Testis (tissue), 3 donors: ENCODE results near the gene TJP2. TPM values are rescaled to one million over a fixed set of nuclear protein-coding genes. Genes with fewer than 3 reads are reported as not detected.

Experiments used
- DNase-seq: peaks from one replicate; pipeline ENCODE4 v3.0.0-alpha.2; 2019
- H3K27ac ChIP-seq, 2 donors: fragments of 200-600 bp; sonication (generic); one replicate each; pipeline ENCODE4 v1.5.1; 2019
- H3K27me3 ChIP-seq: fragments of 200-600 bp; sonication (generic); one replicate; pipeline ENCODE4 v1.5.1; 2019
- H3K36me3 ChIP-seq: fragments of 200-600 bp; sonication (generic); one replicate; pipeline ENCODE4 v1.5.1; 2017; ENCODE audit warnings: low read depth; ENCODE audit errors: missing control alignments
- H3K4me1 ChIP-seq: fragments of 200-600 bp; sonication (generic); one replicate; pipeline ENCODE4 v1.5.1; 2019
- H3K4me3 ChIP-seq, 2 donors: fragments of 200-600 bp; sonication (generic); one replicate each; pipeline ENCODE4 v1.5.1; 2017 to 2019
- H3K9me3 ChIP-seq: fragments of 200-600 bp; sonication (generic); one replicate; pipeline ENCODE4 v1.5.1; 2017
- POLR2A ChIP-seq: fragments of 450-650 bp; IDR thresholded peaks from one replicate; pipeline ENCODE4 v1.6.1; 2017; ENCODE audit warnings: antibody characterized with exemption, mild to moderate bottlenecking, moderate library complexity
- WGBS, 2 donors: methylation state at CpG; one replicate each; pipeline ENCODE4 v1.1.5; 2018; 5-methylcytosine and 5-hydroxymethylcytosine counted together
- intact Hi-C: fragments of 100-400 bp; cut with DNase I; formaldehyde crosslinking; loops from one replicate; pipeline ENCODE4 v1.15.1; 2023; ENCODE audit warnings: low total_unique reads
- polyA plus RNA-seq: library from polyadenylated mRNA; stranded (reverse); fragments of 350-450 nt; fragmentation: Illumina TruSeq; extraction: RNeasy Lipid Tissue Mini Kit (QIAGEN cat#74804); gene quantifications from one replicate; pipeline ENCODE4 v1.2.3, GENCODE V29; 2014; ENCODE audit warnings: low read depth, low replicate concordance; ENCODE audit not compliant: insufficient read depth
- total RNA-seq, 2 donors: library from RNA; depleted of rRNA; stranded (reverse); fragments of >200 nt; gene quantifications; one replicate each; pipeline ENCODE4 v1.2.3, GENCODE V29; 2016
- TF ChIP-seq, protein P1 (sequence below), 3 experiments: fragments of 450-650 bp in 2 of 3; fragments of 200-600 bp in 1 of 3; sonication (generic) in 1 of 3; IDR thresholded peaks; one replicate each; pipeline ENCODE4 v1.5.1; 2016 to 2019; ENCODE audit warnings: antibody characterized with exemption in 3 of 3, mild to moderate bottlenecking in 2 of 3, moderate library complexity in 1 of 3

TJP2 gene
- total and polyA plus RNA-seq, 3 donors from 2014 or later, result 108 to 168 (median 148) TPM

DNA sequence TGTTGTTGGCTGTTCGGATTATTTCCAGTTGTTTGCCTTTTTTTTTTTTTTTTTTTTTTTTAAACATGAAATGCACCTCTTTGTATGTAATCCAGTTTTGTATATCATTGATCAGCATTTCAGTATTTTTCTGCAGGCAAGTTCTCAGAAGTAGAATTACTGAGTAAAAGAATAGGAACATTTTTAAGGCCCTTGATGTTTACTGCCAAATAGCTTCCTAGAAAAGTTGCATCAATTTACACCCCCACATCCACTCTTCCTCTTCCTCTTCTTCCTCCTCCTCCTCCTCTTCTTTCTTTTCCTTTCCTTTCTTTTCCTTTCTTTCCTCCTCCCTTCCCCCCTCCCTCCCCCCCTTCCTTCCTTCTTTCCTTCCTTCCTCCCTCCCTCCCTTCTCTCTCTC is 81.5 kb downstream of the TJP2 start:
- Histone ChIP-seq H3K36me3 (no peaks in the 10 kb centered on the region), H3K4me3 (no peak overlapping the region), H3K9me3 (no peaks in the 10 kb centered on the region), H3K27me3 (no peaks in the 10 kb centered on the region), H3K4me1 (no peaks in the 10 kb centered on the region), H3K27ac (no peak overlapping the region)
- WGBS, 2 donors, result 97 to 100% methylated on average over 1 of the region's 1 CpG
- intact Hi-C loops, result no loop called here
- TF ChIP-seq, protein P1, sequence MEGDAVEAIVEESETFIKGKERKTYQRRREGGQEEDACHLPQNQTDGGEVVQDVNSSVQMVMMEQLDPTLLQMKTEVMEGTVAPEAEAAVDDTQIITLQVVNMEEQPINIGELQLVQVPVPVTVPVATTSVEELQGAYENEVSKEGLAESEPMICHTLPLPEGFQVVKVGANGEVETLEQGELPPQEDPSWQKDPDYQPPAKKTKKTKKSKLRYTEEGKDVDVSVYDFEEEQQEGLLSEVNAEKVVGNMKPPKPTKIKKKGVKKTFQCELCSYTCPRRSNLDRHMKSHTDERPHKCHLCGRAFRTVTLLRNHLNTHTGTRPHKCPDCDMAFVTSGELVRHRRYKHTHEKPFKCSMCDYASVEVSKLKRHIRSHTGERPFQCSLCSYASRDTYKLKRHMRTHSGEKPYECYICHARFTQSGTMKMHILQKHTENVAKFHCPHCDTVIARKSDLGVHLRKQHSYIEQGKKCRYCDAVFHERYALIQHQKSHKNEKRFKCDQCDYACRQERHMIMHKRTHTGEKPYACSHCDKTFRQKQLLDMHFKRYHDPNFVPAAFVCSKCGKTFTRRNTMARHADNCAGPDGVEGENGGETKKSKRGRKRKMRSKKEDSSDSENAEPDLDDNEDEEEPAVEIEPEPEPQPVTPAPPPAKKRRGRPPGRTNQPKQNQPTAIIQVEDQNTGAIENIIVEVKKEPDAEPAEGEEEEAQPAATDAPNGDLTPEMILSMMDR (IDR thresholded peaks at IDR 0.05), result no peak
- no peak for TF ChIP-seq POLR2A
- DNase-seq, result no peak

DNA sequence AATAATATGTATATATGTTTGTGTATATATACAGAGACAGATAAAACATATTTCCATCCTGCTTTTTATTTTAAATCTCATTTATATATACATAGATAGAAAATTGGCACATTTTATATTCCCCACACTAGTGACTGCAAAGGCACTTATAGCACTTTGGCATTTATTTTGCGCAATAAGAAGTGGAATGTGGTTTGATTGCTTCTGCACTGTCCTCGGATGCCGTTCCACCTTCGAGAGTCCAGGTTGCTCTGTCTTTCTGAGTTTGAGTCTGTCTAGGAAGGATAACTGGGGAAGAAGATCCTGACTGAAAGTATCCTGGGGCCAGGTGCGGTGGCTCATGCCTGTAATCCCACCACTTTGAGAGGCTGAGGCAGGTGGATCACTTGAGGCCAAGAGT is 84.5 kb downstream of the TJP2 start:
- WGBS, 2 donors, result 85 to 86% methylated on average over 5 of the region's 5 CpGs
- no peaks in the 10 kb centered on the region for H3K36me3 ChIP-seq
- H3K9me3 ChIP-seq, result no peaks in the 10 kb centered on the region
- no peak overlapping the region for H3K4me3 ChIP-seq
- no peaks in the 10 kb centered on the region for H3K27me3 ChIP-seq
- TF ChIP-seq, protein P1 (IDR thresholded peaks at IDR 0.05), result no peak
- TF ChIP-seq POLR2A, result no peak
- no peak for DNase-seq
- intact Hi-C loops, result no loop called here
- H3K4me1 ChIP-seq, result no peaks in the 10 kb centered on the region
- H3K27ac ChIP-seq, result no peak overlapping the region

DNA sequence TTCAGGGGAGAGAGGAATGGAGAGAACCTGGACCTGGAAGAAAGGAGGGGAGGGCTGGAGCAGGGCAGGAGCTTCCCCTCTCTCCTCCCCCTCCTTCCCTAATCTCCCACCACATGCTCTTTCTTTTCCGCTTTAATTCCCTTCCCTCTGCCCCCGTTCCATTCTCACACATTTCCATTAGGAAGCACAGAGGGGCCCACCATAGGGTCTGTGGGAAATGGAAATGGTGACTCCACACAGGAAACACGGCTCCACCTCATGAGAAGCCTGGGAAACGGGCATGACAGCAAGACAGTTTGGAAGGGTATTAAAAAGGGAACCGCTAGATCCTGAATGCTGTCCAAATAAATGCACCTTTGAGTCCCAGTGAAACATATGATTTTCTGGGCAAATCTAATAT is 86.1 kb downstream of the TJP2 start:
- Histone ChIP-seq H3K36me3 (no peaks in the 10 kb centered on the region), H3K4me3 (no peak overlapping the region), H3K9me3 (no peaks in the 10 kb centered on the region), H3K27ac (no peak overlapping the region), H3K4me1 (no peaks in the 10 kb centered on the region), H3K27me3 (no peaks in the 10 kb centered on the region)
- 64 to 76% methylated on average over 5 of the region's 5 CpGs for WGBS, 2 donors
- DNase-seq, result no peak
- intact Hi-C loops, result no loop called here
- TF ChIP-seq, protein P1 (IDR thresholded peaks at IDR 0.05), result no peak
- TF ChIP-seq POLR2A, result no peak

DNA sequence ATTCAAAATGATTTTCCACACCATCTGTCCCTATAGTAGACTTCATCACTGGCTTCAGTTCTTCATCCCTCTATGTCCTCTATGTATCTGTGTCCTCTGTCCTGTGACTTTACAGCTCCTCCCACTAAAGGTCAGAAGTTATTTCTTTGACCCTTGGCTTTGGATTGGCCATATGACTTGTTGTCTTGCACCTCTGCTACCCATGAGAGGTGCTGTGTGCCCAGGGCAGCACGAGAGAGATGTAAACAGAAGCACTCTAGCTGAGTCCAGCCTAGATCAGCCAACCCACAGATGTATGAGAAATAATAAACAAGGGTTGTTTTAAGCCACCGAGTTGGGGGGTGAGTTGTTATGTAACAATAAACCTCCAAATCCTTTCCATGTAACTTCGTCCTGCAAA is 87.6 kb downstream of the TJP2 start:
- no peak for DNase-seq
- TF ChIP-seq, protein P1 (IDR thresholded peaks at IDR 0.05), result no peak
- no peak for TF ChIP-seq POLR2A
- Histone ChIP-seq H3K27ac (no peak overlapping the region), H3K9me3 (no peaks in the 10 kb centered on the region), H3K36me3 (no peaks in the 10 kb centered on the region), H3K27me3 (no peaks in the 10 kb centered on the region), H3K4me3 (no peak overlapping the region), H3K4me1 (no peaks in the 10 kb centered on the region)
- intact Hi-C loops, result no loop called here
- 74 to 80% methylated on average over 3 of the region's 3 CpGs for WGBS, 2 donors

DNA sequence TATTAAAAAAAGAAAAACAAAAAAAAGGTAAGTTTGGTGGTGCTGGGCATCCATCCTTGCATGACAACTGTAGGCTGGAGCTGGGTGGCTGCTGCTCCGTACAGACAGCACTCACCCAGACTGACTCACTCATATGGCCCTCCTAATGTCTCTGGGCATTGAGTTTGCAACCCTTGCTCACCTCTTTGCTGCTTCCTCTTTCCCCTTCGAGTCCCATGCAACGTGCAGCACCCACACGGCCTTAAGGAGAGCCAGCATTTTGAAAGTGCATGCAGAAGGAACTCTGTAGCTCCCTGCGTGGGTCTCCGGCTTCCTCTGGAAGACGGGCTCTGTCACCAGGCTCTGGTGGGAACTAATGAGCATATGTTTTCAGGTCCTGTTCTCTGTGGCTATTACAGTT is 90.4 kb downstream of the TJP2 start:
- TF ChIP-seq POLR2A, result no peak
- TF ChIP-seq, protein P1 (IDR thresholded peaks at IDR 0.05), result no peak
- intact Hi-C loops, result no loop called here
- Histone ChIP-seq H3K27ac (no peak overlapping the region), H3K4me3 (no peak overlapping the region), H3K9me3 (no peaks in the 10 kb centered on the region), H3K4me1 (no peaks in the 10 kb centered on the region), H3K36me3 (no peaks in the 10 kb centered on the region), H3K27me3 (no peaks in the 10 kb centered on the region)
- 69 to 76% methylated on average over 7 of the region's 7 CpGs for WGBS, 2 donors
- no peak for DNase-seq
